Measurements from ENCODE around the gene TRIM7. TPM values are rescaled to one million over a fixed set of nuclear protein-coding genes. Genes with fewer than 3 reads are reported as not detected.
"Not testable (repeated sequence)": the region's sequence is repeated elsewhere in the genome, so short reads cannot be mapped to it uniquely, and the experiment has no call there.

The TRIM7 gene
- total RNA-seq, 1 donor from 2014 or later: 21.7 TPM

- DNase-seq: no peak
These were observed 28.2 kb upstream of the TRIM7 start for GRCh38 chr5:181233088-181233800.

- no peak for DNase-seq
These were observed 27.6 kb upstream of the TRIM7 start for GRCh38 chr5:181232593-181232992.

- no peak for DNase-seq
These were observed 26.4 kb upstream of the TRIM7 start for GRCh38 chr5:181231432-181231831.

- DNase-seq: no peak
These were observed 25.6 kb upstream of the TRIM7 start for GRCh38 chr5:181230551-181230950.

- no peak for DNase-seq
These were observed 25.0 kb upstream of the TRIM7 start for GRCh38 chr5:181229996-181230395.

GRCh38 chr5:181224390-181225229, 19.6 kb upstream of the TRIM7 start:
- no peak for DNase-seq

GRCh38 chr5:181223729-181224389, 18.9 kb upstream of the TRIM7 start:
- peak; percentile 78 for DNase-seq

- DNase-seq: peak; percentile 99
These were observed 18.2 kb upstream of the TRIM7 start, which contains the start of gene TRIM41 for GRCh38 chr5:181223058-181223728. TSS of gene TRIM41 (plus strand) at chr5:181223281. CDS start at chr5:181224000, 719 bp downstream.

GRCh38 chr5:181222630-181223057, 17.6 kb upstream of the TRIM7 start:
- DNase-seq: no peak

- peak; percentile 98 for DNase-seq
These were observed 17.0 kb upstream of the TRIM7 start for GRCh38 chr5:181221792-181222629.

GRCh38 chr5:181221105-181221791, 16.3 kb upstream of the TRIM7 start:
- no peak for DNase-seq

- no peak for DNase-seq
These were observed 15.2 kb upstream of the TRIM7 start for GRCh38 chr5:181220178-181220515.

GRCh38 chr5:181219262-181220177, 14.5 kb upstream of the TRIM7 start:
- DNase-seq: no peak

- DNase-seq: no peak
These were observed 13.8 kb upstream of the TRIM7 start for GRCh38 chr5:181218795-181219124.

- no peak for DNase-seq
These were observed 12.7 kb upstream of the TRIM7 start for GRCh38 chr5:181217803-181218062.

GRCh38 chr5:181217111-181217802, 12.3 kb upstream of the TRIM7 start:
- DNase-seq: peak; percentile 56

- no peak for DNase-seq
These were observed 11.3 kb upstream of the TRIM7 start for GRCh38 chr5:181215997-181216989.

GRCh38 chr5:181214249-181214648, 9.3 kb upstream of the TRIM7 start:
- not testable (repeated sequence) for DNase-seq

Data from tongue (tissue), 2 donors.